ENCODE results near the gene AGTRAP.

GRCh38 chr1:11738096-11738495 lies 2.2 kb downstream of the AGTRAP start:
- TF ChIP-seq CTCF (IDR thresholded peaks at IDR 0.05) (no peak), TCF7L2 (IDR thresholded peaks at IDR 0.05; ENCODE audit: low read depth, low read length) (no peak), POLR2AphosphoS5 (IDR thresholded peaks at IDR 0.05; ENCODE audit: low read depth, low read length) (no peak), SIN3A (IDR thresholded peaks at IDR 0.05; ENCODE audit: borderline replicate concordance, insufficient read depth, low read depth, low read length) (no peak)
- TF ChIP-seq, protein P1, sequence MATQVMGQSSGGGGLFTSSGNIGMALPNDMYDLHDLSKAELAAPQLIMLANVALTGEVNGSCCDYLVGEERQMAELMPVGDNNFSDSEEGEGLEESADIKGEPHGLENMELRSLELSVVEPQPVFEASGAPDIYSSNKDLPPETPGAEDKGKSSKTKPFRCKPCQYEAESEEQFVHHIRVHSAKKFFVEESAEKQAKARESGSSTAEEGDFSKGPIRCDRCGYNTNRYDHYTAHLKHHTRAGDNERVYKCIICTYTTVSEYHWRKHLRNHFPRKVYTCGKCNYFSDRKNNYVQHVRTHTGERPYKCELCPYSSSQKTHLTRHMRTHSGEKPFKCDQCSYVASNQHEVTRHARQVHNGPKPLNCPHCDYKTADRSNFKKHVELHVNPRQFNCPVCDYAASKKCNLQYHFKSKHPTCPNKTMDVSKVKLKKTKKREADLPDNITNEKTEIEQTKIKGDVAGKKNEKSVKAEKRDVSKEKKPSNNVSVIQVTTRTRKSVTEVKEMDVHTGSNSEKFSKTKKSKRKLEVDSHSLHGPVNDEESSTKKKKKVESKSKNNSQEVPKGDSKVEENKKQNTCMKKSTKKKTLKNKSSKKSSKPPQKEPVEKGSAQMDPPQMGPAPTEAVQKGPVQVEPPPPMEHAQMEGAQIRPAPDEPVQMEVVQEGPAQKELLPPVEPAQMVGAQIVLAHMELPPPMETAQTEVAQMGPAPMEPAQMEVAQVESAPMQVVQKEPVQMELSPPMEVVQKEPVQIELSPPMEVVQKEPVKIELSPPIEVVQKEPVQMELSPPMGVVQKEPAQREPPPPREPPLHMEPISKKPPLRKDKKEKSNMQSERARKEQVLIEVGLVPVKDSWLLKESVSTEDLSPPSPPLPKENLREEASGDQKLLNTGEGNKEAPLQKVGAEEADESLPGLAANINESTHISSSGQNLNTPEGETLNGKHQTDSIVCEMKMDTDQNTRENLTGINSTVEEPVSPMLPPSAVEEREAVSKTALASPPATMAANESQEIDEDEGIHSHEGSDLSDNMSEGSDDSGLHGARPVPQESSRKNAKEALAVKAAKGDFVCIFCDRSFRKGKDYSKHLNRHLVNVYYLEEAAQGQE (IDR thresholded peaks at IDR 0.05; ENCODE audit: insufficient read depth in 1 of 2, low read depth in 2 of 2, low read length in 1 of 2) = no peak

Data from Panc1 (cell line).